ENCODE measurements around the gene CGB3.
"Not testable (repeated sequence)": the region's sequence is repeated elsewhere in the genome, so short reads cannot be mapped to it uniquely, and the experiment has no call there.

The CGB3 gene

GRCh38 chr19:49042177-49042576 lies 18.0 kb upstream of the CGB3 start:
- DNase-seq: no peak

GRCh38 chr19:49039736-49040135 lies 15.6 kb upstream of the CGB3 start:
- not testable (repeated sequence) for DNase-seq

- DNase-seq: not testable (repeated sequence)
Measured at GRCh38 chr19:49038557-49039276, 14.6 kb upstream of the CGB3 start.

GRCh38 chr19:49038111-49038510 lies 14.0 kb upstream of the CGB3 start:
- DNase-seq: not testable (repeated sequence)

GRCh38 chr19:49036815-49037214 lies 12.7 kb upstream of the CGB3 start, which contains the start of gene CGB1:
Gene CGB1 (minus strand): TSS chr19:49036895. CDS start chr19:49036711, 184 bp downstream.
- peak in 1 of 2 donors; percentile 26 for DNase-seq

GRCh38 chr19:49031642-49032301 lies 7.6 kb upstream of the CGB3 start, which contains the start of gene CGB2:
Gene CGB2 (plus strand): TSS chr19:49031890. CDS start chr19:49032096, 206 bp downstream.
- DNase-seq: peak; percentile 7 to 38

GRCh38 chr19:49030323-49030722 lies 6.2 kb upstream of the CGB3 start:
- DNase-seq: not testable (repeated sequence)

- not testable (repeated sequence) for DNase-seq
Measured at GRCh38 chr19:49029749-49030148, 5.6 kb upstream of the CGB3 start.

GRCh38 chr19:49028686-49029085 lies 4.6 kb upstream of the CGB3 start:
- not testable (repeated sequence) for DNase-seq

GRCh38 chr19:49025599-49025998 lies 1.5 kb upstream of the CGB3 start:
- DNase-seq: not testable (repeated sequence)

- DNase-seq: not testable (repeated sequence)
Measured at GRCh38 chr19:49025088-49025487, 955 bp upstream of the CGB3 start.

GRCh38 chr19:49022116-49022515 lies 2.0 kb downstream of the CGB3 start:
- DNase-seq: no peak

- peak; percentile 54 to 59 for DNase-seq
Measured at GRCh38 chr19:49020931-49021895, 2.9 kb downstream of the CGB3 start.

- no peak for DNase-seq
Measured at GRCh38 chr19:49020342-49020741, 3.8 kb downstream of the CGB3 start.

GRCh38 chr19:49019242-49019932 lies 4.7 kb downstream of the CGB3 start:
- DNase-seq: peak; percentile 5 to 17

GRCh38 chr19:49018388-49019241 lies 5.5 kb downstream of the CGB3 start:
- DNase-seq: not testable (repeated sequence)

- DNase-seq: peak; percentile 24 to 51
Measured at GRCh38 chr19:49017666-49018351, 6.3 kb downstream of the CGB3 start.

- DNase-seq: no peak
Measured at GRCh38 chr19:49017041-49017665, 7.0 kb downstream of the CGB3 start, which contains the start of gene LHB. Gene LHB (minus strand): TSS chr19:49017091. CDS start chr19:49017081, 10 bp downstream.

GRCh38 chr19:49016067-49016839 lies 7.9 kb downstream of the CGB3 start:
- no peak for DNase-seq

Measured in inflammatory macrophage (primary cell).